ENCODE measurements around the gene DHTKD1.

The DHTKD1 gene

DNA sequence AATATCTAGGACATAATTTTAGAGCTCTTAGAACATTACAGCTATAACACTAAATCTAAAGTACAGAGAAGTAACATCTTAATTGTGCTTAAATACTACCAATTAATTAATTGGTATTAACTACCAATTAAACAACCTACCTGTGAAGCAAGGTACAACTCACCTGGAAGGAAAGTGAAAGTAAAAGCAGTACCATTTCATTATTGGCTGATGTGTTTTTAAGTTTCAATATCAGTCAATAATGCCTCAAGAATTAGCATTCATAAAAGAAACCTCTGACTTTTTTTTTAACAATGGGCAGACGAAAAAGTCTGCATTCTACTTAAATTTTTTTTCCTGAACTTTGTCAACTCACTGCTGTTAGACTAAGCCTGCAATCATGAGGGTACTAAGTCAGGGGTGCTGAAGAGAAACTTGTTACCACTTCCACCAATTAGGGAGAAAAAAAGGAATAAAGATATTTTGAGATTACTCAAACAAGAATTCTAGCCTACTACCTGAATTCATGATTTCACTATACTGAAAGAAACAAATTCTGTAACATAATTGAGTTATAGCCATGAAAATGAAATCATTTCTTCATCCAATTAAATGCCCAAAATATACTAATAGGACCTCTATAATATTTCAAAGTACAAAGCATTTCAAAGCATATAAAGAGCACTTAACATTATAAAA lies 46.0 kb upstream of the DHTKD1 start:
- H3K9me2 ChIP-seq (replicated peaks; ENCODE audit: low read depth, low read length) = no peaks in the 10 kb centered on the region
- H3K9me3 ChIP-seq (ENCODE audit: insufficient read depth, low read depth, low read length) = no peaks in the 10 kb centered on the region
- H3K27me3 ChIP-seq (ENCODE audit: insufficient read depth, low read length, poor library complexity, severe bottlenecking) = no peaks in the 10 kb centered on the region
- no peak for TF ChIP-seq EZH2phosphoT487 (IDR thresholded peaks at IDR 0.05; ENCODE audit: borderline replicate concordance)
- TF ChIP-seq, protein P1, sequence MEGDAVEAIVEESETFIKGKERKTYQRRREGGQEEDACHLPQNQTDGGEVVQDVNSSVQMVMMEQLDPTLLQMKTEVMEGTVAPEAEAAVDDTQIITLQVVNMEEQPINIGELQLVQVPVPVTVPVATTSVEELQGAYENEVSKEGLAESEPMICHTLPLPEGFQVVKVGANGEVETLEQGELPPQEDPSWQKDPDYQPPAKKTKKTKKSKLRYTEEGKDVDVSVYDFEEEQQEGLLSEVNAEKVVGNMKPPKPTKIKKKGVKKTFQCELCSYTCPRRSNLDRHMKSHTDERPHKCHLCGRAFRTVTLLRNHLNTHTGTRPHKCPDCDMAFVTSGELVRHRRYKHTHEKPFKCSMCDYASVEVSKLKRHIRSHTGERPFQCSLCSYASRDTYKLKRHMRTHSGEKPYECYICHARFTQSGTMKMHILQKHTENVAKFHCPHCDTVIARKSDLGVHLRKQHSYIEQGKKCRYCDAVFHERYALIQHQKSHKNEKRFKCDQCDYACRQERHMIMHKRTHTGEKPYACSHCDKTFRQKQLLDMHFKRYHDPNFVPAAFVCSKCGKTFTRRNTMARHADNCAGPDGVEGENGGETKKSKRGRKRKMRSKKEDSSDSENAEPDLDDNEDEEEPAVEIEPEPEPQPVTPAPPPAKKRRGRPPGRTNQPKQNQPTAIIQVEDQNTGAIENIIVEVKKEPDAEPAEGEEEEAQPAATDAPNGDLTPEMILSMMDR (conservative IDR thresholded peaks at IDR 0.05; ENCODE audit: low read length) = no peak
- H3K4me2 ChIP-seq (ENCODE audit: low read depth, low read length, poor library complexity, severe bottlenecking) = peak overlapping the region; percentile 35
- H3K9ac ChIP-seq (ENCODE audit: low read depth, low read length, poor library complexity, severe bottlenecking) = no peak overlapping the region
- H3K4me3 ChIP-seq (ENCODE audit: low read length, poor library complexity, severe bottlenecking) = no peak overlapping the region
- no peaks in the 10 kb centered on the region for H3F3A ChIP-seq (ENCODE audit: low read depth)
- no peak overlapping the region for H2AFZ ChIP-seq (ENCODE audit: low read length)
- peaks cover 43% of the 10 kb centered on the region; the same call in 1 of the 2 replicates for H3K36me3 ChIP-seq (ENCODE audit: insufficient read depth, low read length)
- peaks cover 11% of the 10 kb centered on the region for H3K4me1 ChIP-seq (ENCODE audit: insufficient read depth, low read length, poor library complexity, severe bottlenecking)
- peaks cover 29% of the 10 kb centered on the region for H4K20me1 ChIP-seq (ENCODE audit: insufficient read depth, low read length, poor library complexity, severe bottlenecking)
- peaks cover 67% of the 10 kb centered on the region for H3K79me2 ChIP-seq (ENCODE audit: insufficient read depth, low read length)

DNA sequence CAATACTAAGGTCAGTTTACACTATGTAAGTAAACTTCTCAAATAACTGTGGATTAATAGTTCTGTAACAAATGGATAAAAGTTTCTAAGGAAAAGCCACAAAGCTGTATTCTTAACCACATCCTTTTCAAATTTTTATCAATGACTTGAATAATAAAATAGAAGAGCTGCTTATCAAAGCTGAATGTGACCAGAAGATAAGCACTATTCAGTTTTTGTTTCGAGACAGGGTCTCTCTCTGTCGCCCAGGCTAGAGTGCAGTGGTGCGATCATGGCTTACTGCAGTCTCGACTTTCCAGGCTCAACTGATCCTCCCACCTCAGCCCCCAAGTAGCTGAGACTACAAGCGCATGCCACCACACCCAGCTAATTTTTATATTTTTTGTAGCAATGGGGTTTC lies 43.2 kb upstream of the DHTKD1 start:
- H3K9me2 ChIP-seq (replicated peaks; ENCODE audit: low read depth, low read length) = no peaks in the 10 kb centered on the region
- peaks cover 86% of the 10 kb centered on the region for H3K79me2 ChIP-seq (ENCODE audit: insufficient read depth, low read length)
- H3F3A ChIP-seq (ENCODE audit: low read depth) = no peaks in the 10 kb centered on the region
- H3K36me3 ChIP-seq (ENCODE audit: insufficient read depth, low read length) = peaks cover 66% of the 10 kb centered on the region
- H4K20me1 ChIP-seq (ENCODE audit: insufficient read depth, low read length, poor library complexity, severe bottlenecking) = peaks cover 38% of the 10 kb centered on the region
- peak overlapping the region; percentile 20 for H3K4me2 ChIP-seq (ENCODE audit: low read depth, low read length, poor library complexity, severe bottlenecking)
- H3K27me3 ChIP-seq (ENCODE audit: insufficient read depth, low read length, poor library complexity, severe bottlenecking) = no peaks in the 10 kb centered on the region
- H2AFZ ChIP-seq (ENCODE audit: low read length) = no peak overlapping the region
- no peaks in the 10 kb centered on the region for H3K9me3 ChIP-seq (ENCODE audit: insufficient read depth, low read depth, low read length)
- H3K4me3 ChIP-seq (ENCODE audit: low read length, poor library complexity, severe bottlenecking) = no peak overlapping the region
- TF ChIP-seq EZH2phosphoT487 (IDR thresholded peaks at IDR 0.05; ENCODE audit: borderline replicate concordance) = no peak
- TF ChIP-seq, protein P1 (conservative IDR thresholded peaks at IDR 0.05; ENCODE audit: low read length) = no peak
- no peak overlapping the region for H3K9ac ChIP-seq (ENCODE audit: low read depth, low read length, poor library complexity, severe bottlenecking)
- peaks cover 7% of the 10 kb centered on the region for H3K4me1 ChIP-seq (ENCODE audit: insufficient read depth, low read length, poor library complexity, severe bottlenecking)

DNA sequence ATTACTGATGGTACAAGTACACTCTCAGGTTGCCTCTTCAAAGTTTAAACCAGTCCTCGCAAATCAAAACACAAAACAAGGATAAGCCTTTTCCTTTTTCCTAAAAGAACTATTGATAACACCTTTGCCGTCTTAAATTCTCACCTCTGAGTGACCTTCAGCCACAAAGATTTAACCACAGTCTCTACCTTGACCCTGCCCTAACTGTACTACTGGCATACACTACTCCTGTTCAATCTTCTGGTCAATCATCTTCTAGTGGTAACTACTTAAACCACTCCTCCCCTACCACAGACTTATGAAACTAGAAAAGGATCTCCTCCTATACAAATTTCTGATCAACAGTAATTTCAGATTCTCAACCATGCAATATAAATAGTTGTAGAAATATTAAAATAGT lies 41.2 kb upstream of the DHTKD1 start:
- peaks cover 85% of the 10 kb centered on the region for H3K79me2 ChIP-seq (ENCODE audit: insufficient read depth, low read length)

More for the DNA sequence above, 41.2 kb upstream of the DHTKD1 start:
- H3K4me1 ChIP-seq (ENCODE audit: insufficient read depth, low read length, poor library complexity, severe bottlenecking) = peaks cover 5% of the 10 kb centered on the region
- no peak overlapping the region for H2AFZ ChIP-seq (ENCODE audit: low read length)
- no peak overlapping the region for H3K4me2 ChIP-seq (ENCODE audit: low read depth, low read length, poor library complexity, severe bottlenecking)
- H4K20me1 ChIP-seq (ENCODE audit: insufficient read depth, low read length, poor library complexity, severe bottlenecking) = peaks cover 37% of the 10 kb centered on the region
- TF ChIP-seq EZH2phosphoT487 (IDR thresholded peaks at IDR 0.05; ENCODE audit: borderline replicate concordance) = no peak
- TF ChIP-seq, protein P1 (conservative IDR thresholded peaks at IDR 0.05; ENCODE audit: low read length) = no peak
- no peak overlapping the region for H3K4me3 ChIP-seq (ENCODE audit: low read length, poor library complexity, severe bottlenecking)
- no peaks in the 10 kb centered on the region for H3F3A ChIP-seq (ENCODE audit: low read depth)
- no peaks in the 10 kb centered on the region for H3K27me3 ChIP-seq (ENCODE audit: insufficient read depth, low read length, poor library complexity, severe bottlenecking)
- H3K36me3 ChIP-seq (ENCODE audit: insufficient read depth, low read length) = peaks cover 63% of the 10 kb centered on the region
- H3K9ac ChIP-seq (ENCODE audit: low read depth, low read length, poor library complexity, severe bottlenecking) = no peak overlapping the region
- H3K9me2 ChIP-seq (replicated peaks; ENCODE audit: low read depth, low read length) = no peaks in the 10 kb centered on the region
- no peaks in the 10 kb centered on the region for H3K9me3 ChIP-seq (ENCODE audit: insufficient read depth, low read depth, low read length)
